ENCODE measurements around the gene USP10. TPM values are rescaled to one million over a fixed set of nuclear protein-coding genes. Genes with fewer than 3 reads are reported as not detected.
A peak's percentile ranks its signal among the peaks of the same experiment; 100 is the strongest.
"Not testable (repeated sequence)": the region's sequence is repeated elsewhere in the genome, so short reads cannot be mapped to it uniquely, and the experiment has no call there.

USP10 gene
- polyA plus RNA-seq, 2 of the 4 experiments (the other 2 are of a cell fraction), result 61.5 to 93.5 TPM

DNA sequence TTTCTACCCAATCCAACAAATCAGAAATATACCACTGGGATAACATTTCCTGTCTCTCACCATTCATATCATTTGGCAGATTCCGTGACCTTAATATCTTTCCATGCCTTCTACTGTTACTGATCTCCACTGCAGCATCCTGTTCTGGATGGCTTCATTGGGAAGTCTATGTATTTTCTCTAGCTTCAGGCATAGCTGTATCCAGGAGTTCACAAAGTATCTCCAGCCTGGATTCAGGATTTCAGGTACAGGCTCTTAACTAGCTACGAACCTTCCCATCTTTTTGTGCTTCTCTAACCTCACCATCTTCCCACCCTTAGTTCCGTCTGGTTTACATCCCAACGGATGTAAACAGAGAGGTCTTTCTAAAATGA lies 15.2 kb upstream of the USP10 start:
- CTCF ChIA-PET, result interaction anchor here (2.6 to 7.3 kb wide), 3 partner anchors 12 to 70 kb away, joined by 7 to 68 read pairs (median 25); no protein-coding TSS in a partner anchor
- WGBS (ENCODE audit: missing lambda C conversion rate), result 79% methylated on average over 4 of the region's 4 CpGs

DNA sequence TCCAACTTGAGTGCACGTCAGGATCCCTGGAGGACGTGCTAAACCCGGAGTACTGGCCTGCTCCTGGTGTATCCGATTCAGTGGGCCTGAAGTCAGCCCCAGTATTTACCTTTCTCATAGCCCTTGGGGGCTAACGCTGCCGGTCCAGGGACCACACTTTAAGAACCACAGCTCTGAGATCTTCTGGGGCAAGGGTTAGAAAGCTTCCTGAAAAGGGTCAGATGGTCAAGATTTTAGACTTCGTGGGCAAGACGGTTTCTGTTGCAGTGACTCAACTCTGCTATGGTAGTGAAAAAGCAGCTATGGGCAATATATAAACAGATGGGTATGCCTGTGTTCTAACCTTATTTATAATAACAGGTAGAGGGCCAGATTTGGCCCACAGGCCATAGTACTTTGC lies 14.6 kb upstream of the USP10 start:
- ChIA-PET CTCF (interaction anchor here (1.2 to 7.3 kb wide), 6 partner anchors 12 to 69 kb away, joined by 3 to 68 read pairs (median 6); no protein-coding TSS in a partner anchor), POLR2A (no interaction called here)
- DNase-seq (ENCODE audit: low read depth in 1 of 2, low spot score in 1 of 2) (no peak), FAIRE-seq (no peak), ATAC-seq (no peak)
- no peaks in the 10 kb centered on the region for H3K4me1 ChIP-seq
- H3K9me3 ChIP-seq, result no peaks in the 10 kb centered on the region
- no peak overlapping the region for H3K4me2 ChIP-seq
- H3K4me3 ChIP-seq, result no peak overlapping the region
- no peak overlapping the region for H3K27ac ChIP-seq
- WGBS (ENCODE audit: missing lambda C conversion rate), result 61% methylated on average over 8 of the region's 8 CpGs
- TF ChIP-seq MYC (IDR thresholded peaks at IDR 0.05; ENCODE audit: borderline replicate concordance, low read length) (no peak), CBX2 (IDR thresholded peaks at IDR 0.05; ENCODE audit: borderline replicate concordance, low read depth) (no peak)

More for the DNA sequence above, 15.2 kb upstream of the USP10 start:
- no peak for DNase-seq (ENCODE audit: low read depth in 1 of 2, low spot score in 1 of 2)
- no peak for FAIRE-seq
- ATAC-seq, result no peak
- no peak overlapping the region for H3K4me2 ChIP-seq
- TF ChIP-seq MAX (IDR thresholded peaks at IDR 0.05), result no peak
- no peak for TF ChIP-seq RNF2 (IDR thresholded peaks at IDR 0.05; ENCODE audit: borderline replicate concordance, low read depth)
- TF ChIP-seq EP300 (IDR thresholded peaks at IDR 0.05), result no peak
- TF ChIP-seq CBX2 (IDR thresholded peaks at IDR 0.05; ENCODE audit: borderline replicate concordance, low read depth), result no peak
- TF ChIP-seq, protein P1, sequence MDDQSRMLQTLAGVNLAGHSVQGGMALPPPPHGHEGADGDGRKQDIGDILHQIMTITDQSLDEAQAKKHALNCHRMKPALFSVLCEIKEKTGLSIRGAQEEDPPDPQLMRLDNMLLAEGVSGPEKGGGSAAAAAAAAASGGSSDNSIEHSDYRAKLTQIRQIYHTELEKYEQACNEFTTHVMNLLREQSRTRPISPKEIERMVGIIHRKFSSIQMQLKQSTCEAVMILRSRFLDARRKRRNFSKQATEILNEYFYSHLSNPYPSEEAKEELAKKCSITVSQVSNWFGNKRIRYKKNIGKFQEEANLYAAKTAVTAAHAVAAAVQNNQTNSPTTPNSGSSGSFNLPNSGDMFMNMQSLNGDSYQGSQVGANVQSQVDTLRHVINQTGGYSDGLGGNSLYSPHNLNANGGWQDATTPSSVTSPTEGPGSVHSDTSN (IDR thresholded peaks at IDR 0.05), result no peak
- no peak for TF ChIP-seq NPAS2 (CRISPR knock-in tag; IDR thresholded peaks at IDR 0.05; ENCODE audit: borderline replicate concordance)
- H3K4me3 ChIP-seq, result no peak overlapping the region
- POLR2A ChIA-PET, result no interaction called here
- H3K27ac ChIP-seq, result no peak overlapping the region
- no peaks in the 10 kb centered on the region for H3K9me3 ChIP-seq
- H3K4me1 ChIP-seq, result no peaks in the 10 kb centered on the region

GRCh38 chr16:84686707-84687298 lies 13.0 kb upstream of the USP10 start:
- ATAC-seq, result peak in 1 of 2 experiments; percentile 53; a peak in 3 of 6 replicates
- no peak overlapping the region for H3K27ac ChIP-seq
- H3K4me3 ChIP-seq, result no peak overlapping the region
- H3K4me1 ChIP-seq, result no peaks in the 10 kb centered on the region
- FAIRE-seq, result no peak
- peak in 1 of 2 experiments; percentile 13 for DNase-seq (ENCODE audit: low read depth in 1 of 2, low spot score in 1 of 2)
- ChIA-PET POLR2A (no interaction called here), CTCF (interaction anchor here (0.8 to 7.3 kb wide), 6 partner anchors 8 to 284 kb away, joined by 3 to 68 read pairs (median 4); no protein-coding TSS in a partner anchor)
- WGBS (ENCODE audit: missing lambda C conversion rate), result 64% methylated on average over 6 of the region's 6 CpGs
- no peaks in the 10 kb centered on the region for H3K9me3 ChIP-seq
- H3K4me2 ChIP-seq, result no peak overlapping the region
- no peak for TF ChIP-seq RARB (CRISPR knock-in tag; IDR thresholded peaks at IDR 0.05)
- TF ChIP-seq FOXS1 (CRISPR knock-in tag; IDR thresholded peaks at IDR 0.05), result no peak
- TF ChIP-seq MYC (IDR thresholded peaks at IDR 0.05; ENCODE audit: borderline replicate concordance, low read length), result no peak
- no peak for TF ChIP-seq HOXB5 (CRISPR knock-in tag; IDR thresholded peaks at IDR 0.05)
- TF ChIP-seq ZC3H11A (IDR thresholded peaks at IDR 0.05), result no peak
- TF ChIP-seq FOSB (CRISPR knock-in tag; IDR thresholded peaks at IDR 0.05), result no peak

- no peaks in the 10 kb centered on the region for H3K4me1 ChIP-seq
- DNase-seq (ENCODE audit: low read depth in 1 of 2, low spot score in 1 of 2) (no peak), FAIRE-seq (no peak), ATAC-seq (no peak)
- no peak overlapping the region for H3K4me3 ChIP-seq
- ChIA-PET CTCF (interaction anchor here (0.8 to 7.3 kb wide), 6 partner anchors 15 to 587 kb away, joined by 3 to 68 read pairs (median 6); no protein-coding TSS in a partner anchor), POLR2A (no interaction called here)
- no peak overlapping the region for H3K27ac ChIP-seq
- 74% methylated on average over 6 of the region's 6 CpGs for WGBS (ENCODE audit: missing lambda C conversion rate)
- TF ChIP-seq MAFK (IDR thresholded peaks at IDR 0.05; ENCODE audit: partially characterized antibody) (no peak), RNF2 (IDR thresholded peaks at IDR 0.05; ENCODE audit: borderline replicate concordance, low read depth) (no peak), TFCP2L1 (CRISPR knock-in tag; IDR thresholded peaks at IDR 0.05) (no peak), NPAS2 (CRISPR knock-in tag; IDR thresholded peaks at IDR 0.05; ENCODE audit: borderline replicate concordance) (no peak), RARB (CRISPR knock-in tag; IDR thresholded peaks at IDR 0.05) (no peak), NR3C1 (IDR thresholded peaks at IDR 0.05) (no peak)
- TF ChIP-seq, protein P2, sequence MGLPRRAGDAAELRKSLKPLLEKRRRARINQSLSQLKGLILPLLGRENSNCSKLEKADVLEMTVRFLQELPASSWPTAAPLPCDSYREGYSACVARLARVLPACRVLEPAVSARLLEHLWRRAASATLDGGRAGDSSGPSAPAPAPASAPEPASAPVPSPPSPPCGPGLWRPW (IDR thresholded peaks at IDR 0.05), result no peak
- no peaks in the 10 kb centered on the region for H3K9me3 ChIP-seq
- H3K4me2 ChIP-seq, result no peak overlapping the region
Measured at GRCh38 chr16:84687715-84688114, 12.1 kb upstream of the USP10 start.

- 97% methylated on average over 4 of the region's 4 CpGs for WGBS (ENCODE audit: missing lambda C conversion rate)
- POLR2A ChIA-PET; H3K9me3 ChIP-seq; ATAC-seq; FAIRE-seq; H3K4me3 ChIP-seq; DNase-seq (ENCODE audit: low read depth in 1 of 2, low spot score in 1 of 2); H3K4me2 ChIP-seq; H3K27ac ChIP-seq; H3K4me1 ChIP-seq: not testable (repeated sequence)
- CTCF ChIA-PET, result interaction anchor here (0.6 to 7.3 kb wide), 6 partner anchors 15 to 587 kb away, joined by 3 to 68 read pairs (median 6); no protein-coding TSS in a partner anchor
Measured at GRCh38 chr16:84688163-84688562, 11.6 kb upstream of the USP10 start.

All from A549 (cell line).